Neural cell (in vitro differentiated cells): ENCODE data around the gene TMEM59L.

Experiments used
- EZH2 ChIP-seq: fragments of 200-600, 300-800 bp; shearing (Covaris generic), sonication (generic); IDR thresholded peaks from 2 replicates; pipeline ENCODE4 v1.6.1; 2014; ENCODE audit warnings: antibody characterized with exemption, low read length, borderline replicate concordance, mild to moderate bottlenecking; ENCODE audit not compliant: insufficient read depth, poor library complexity, severe bottlenecking
- POLR2AphosphoS5 ChIP-seq: IDR thresholded peaks from 2 replicates; pipeline ENCODE4 v1.6.1; 2012
- SMC3 ChIP-seq: fragments of 450-650 bp; conservative IDR thresholded peaks from 2 replicates; pipeline ENCODE4 v1.6.1; 2014; ENCODE audit warnings: antibody characterized with exemption, mild to moderate bottlenecking, moderate library complexity; ENCODE audit not compliant: poor library complexity
- TAF1 ChIP-seq: IDR thresholded peaks from 2 replicates; pipeline ENCODE4 v1.6.1; 2012; ENCODE audit warnings: low read depth
- TF ChIP-seq, protein P1 (sequence below): fragments of 450-650 bp; IDR thresholded peaks from 2 replicates; pipeline ENCODE4 v1.5.1; 2014; ENCODE audit warnings: antibody characterized with exemption, mild to moderate bottlenecking, moderate library complexity; ENCODE audit not compliant: poor library complexity, severe bottlenecking
- TF ChIP-seq, protein P2 (sequence below): IDR thresholded peaks from 2 replicates; pipeline ENCODE4 v1.6.1; 2012; ENCODE audit warnings: borderline replicate concordance

DNA sequence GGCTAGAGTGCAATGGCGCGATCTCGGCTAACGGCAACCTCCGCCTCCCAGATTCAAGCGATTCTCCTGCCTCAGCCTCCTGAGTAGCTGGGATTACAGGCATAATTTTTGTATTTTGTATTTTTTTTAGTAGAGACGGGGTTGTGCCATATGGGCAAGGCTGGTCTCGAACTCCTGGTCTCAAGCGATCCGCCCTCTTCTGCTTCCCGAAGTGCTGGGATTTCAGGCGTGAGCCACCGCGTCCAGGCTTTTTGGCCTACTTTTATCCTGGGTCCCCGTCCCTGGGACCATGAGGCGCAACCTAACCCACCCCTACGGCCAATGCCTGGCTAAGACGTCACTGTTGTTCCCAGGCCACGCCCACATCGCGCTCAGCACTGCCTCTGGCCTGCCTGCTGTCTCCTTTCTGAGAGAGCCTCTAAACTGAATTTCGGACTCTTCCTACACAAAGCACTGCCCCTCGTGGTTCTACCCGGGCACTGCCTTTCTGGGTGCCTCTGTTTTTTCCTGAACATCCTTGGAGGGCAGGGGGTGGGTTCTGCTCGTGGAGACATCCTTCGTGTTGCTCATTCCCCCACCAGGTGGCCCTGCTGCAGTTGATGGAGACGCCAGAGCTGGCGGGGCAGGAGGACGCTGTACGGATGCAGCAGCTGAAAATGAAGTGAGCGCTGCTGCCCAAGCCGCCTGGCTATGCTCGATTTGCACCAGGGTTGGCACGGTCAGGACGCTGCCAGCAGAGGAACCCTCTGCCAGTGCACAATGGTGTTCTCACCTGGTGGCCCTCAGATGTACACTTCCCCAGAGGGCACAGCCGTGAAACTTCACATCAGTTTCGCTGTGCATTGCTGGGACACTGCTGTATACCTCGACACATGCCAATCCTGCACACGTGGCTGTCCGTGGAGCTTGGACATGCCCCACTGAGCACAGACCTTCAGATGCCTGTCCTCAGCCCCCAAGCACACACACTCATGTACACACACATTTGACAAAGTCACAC, 22.1 kb upstream of the TMEM59L start:
- TF ChIP-seq, protein P1, sequence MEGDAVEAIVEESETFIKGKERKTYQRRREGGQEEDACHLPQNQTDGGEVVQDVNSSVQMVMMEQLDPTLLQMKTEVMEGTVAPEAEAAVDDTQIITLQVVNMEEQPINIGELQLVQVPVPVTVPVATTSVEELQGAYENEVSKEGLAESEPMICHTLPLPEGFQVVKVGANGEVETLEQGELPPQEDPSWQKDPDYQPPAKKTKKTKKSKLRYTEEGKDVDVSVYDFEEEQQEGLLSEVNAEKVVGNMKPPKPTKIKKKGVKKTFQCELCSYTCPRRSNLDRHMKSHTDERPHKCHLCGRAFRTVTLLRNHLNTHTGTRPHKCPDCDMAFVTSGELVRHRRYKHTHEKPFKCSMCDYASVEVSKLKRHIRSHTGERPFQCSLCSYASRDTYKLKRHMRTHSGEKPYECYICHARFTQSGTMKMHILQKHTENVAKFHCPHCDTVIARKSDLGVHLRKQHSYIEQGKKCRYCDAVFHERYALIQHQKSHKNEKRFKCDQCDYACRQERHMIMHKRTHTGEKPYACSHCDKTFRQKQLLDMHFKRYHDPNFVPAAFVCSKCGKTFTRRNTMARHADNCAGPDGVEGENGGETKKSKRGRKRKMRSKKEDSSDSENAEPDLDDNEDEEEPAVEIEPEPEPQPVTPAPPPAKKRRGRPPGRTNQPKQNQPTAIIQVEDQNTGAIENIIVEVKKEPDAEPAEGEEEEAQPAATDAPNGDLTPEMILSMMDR, result peak; percentile 91
- no peak for TF ChIP-seq EZH2
- no peak for TF ChIP-seq TAF1
- TF ChIP-seq SMC3, result peak; percentile 87
- TF ChIP-seq POLR2AphosphoS5, result no peak
- TF ChIP-seq, protein P2, sequence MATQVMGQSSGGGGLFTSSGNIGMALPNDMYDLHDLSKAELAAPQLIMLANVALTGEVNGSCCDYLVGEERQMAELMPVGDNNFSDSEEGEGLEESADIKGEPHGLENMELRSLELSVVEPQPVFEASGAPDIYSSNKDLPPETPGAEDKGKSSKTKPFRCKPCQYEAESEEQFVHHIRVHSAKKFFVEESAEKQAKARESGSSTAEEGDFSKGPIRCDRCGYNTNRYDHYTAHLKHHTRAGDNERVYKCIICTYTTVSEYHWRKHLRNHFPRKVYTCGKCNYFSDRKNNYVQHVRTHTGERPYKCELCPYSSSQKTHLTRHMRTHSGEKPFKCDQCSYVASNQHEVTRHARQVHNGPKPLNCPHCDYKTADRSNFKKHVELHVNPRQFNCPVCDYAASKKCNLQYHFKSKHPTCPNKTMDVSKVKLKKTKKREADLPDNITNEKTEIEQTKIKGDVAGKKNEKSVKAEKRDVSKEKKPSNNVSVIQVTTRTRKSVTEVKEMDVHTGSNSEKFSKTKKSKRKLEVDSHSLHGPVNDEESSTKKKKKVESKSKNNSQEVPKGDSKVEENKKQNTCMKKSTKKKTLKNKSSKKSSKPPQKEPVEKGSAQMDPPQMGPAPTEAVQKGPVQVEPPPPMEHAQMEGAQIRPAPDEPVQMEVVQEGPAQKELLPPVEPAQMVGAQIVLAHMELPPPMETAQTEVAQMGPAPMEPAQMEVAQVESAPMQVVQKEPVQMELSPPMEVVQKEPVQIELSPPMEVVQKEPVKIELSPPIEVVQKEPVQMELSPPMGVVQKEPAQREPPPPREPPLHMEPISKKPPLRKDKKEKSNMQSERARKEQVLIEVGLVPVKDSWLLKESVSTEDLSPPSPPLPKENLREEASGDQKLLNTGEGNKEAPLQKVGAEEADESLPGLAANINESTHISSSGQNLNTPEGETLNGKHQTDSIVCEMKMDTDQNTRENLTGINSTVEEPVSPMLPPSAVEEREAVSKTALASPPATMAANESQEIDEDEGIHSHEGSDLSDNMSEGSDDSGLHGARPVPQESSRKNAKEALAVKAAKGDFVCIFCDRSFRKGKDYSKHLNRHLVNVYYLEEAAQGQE, result no peak
